ENCODE measurements around the gene SLC17A8. TPM values are rescaled to one million over a fixed set of nuclear protein-coding genes. Genes with fewer than 3 reads are reported as not detected.
A peak's percentile ranks its signal among the peaks of the same experiment; 100 is the strongest.
"Not testable (repeated sequence)": the region's sequence is repeated elsewhere in the genome, so short reads cannot be mapped to it uniquely, and the experiment has no call there.

Gene SLC17A8
- polyA plus RNA-seq, 1 donor from 2014 or later = not detected

- H3K27ac Mint-ChIP-seq, H3K4me1 Mint-ChIP-seq, H3K4me3 Mint-ChIP-seq, H3K27me3 Mint-ChIP-seq, H3K36me3 Mint-ChIP-seq: not testable (repeated sequence)
- peaks cover 2 to 16% (median 3%) of the 10 kb centered on the region in 3 donors for H3K9me3 Mint-ChIP-seq
Measured at GRCh38 chr12:100430251-100430650, 73.4 kb downstream of the SLC17A8 start.

- Mint-ChIP-seq H3K27ac (no peak overlapping the region), H3K36me3 (peaks cover 3% of the 10 kb centered on the region), H3K9me3 (peaks cover 0 to 8% (median 0%) of the 10 kb centered on the region in 3 donors), H3K27me3 (peaks cover 2% of the 10 kb centered on the region), H3K4me3 (no peak overlapping the region), H3K4me1 (peaks cover 0 to 2% (median 0%) of the 10 kb centered on the region in 3 donors)
Measured at GRCh38 chr12:100433701-100434100, 76.8 kb downstream of the SLC17A8 start.

- Mint-ChIP-seq H3K27ac (no peak overlapping the region), H3K4me3 (no peak overlapping the region), H3K36me3 (peaks cover 3% of the 10 kb centered on the region), H3K9me3 (peaks cover 0 to 5% (median 0%) of the 10 kb centered on the region in 3 donors), H3K4me1 (peaks cover 0 to 2% (median 0%) of the 10 kb centered on the region in 3 donors), H3K27me3 (peaks cover 2% of the 10 kb centered on the region)
Measured at GRCh38 chr12:100434177-100434576, 77.3 kb downstream of the SLC17A8 start.

- peaks cover 2% of the 10 kb centered on the region for H3K27me3 Mint-ChIP-seq
- H3K9me3 Mint-ChIP-seq = no peaks in the 10 kb centered on the region
- peaks cover 0 to 2% (median 0%) of the 10 kb centered on the region in 3 donors for H3K4me1 Mint-ChIP-seq
- H3K36me3 Mint-ChIP-seq = peaks cover 1% of the 10 kb centered on the region
- H3K27ac Mint-ChIP-seq = no peak overlapping the region
- H3K4me3 Mint-ChIP-seq = no peak overlapping the region
Measured at GRCh38 chr12:100435957-100436356, 79.1 kb downstream of the SLC17A8 start.

GRCh38 chr12:100437038-100437841, 80.4 kb downstream of the SLC17A8 start:
- Mint-ChIP-seq H3K36me3 (peaks cover 1% of the 10 kb centered on the region), H3K4me1 (peaks cover 0 to 2% (median 0%) of the 10 kb centered on the region in 3 donors), H3K4me3 (no peak overlapping the region), H3K9me3 (no peaks in the 10 kb centered on the region), H3K27ac (no peak overlapping the region), H3K27me3 (peaks cover 2% of the 10 kb centered on the region)

GRCh38 chr12:100439797-100440196, 82.9 kb downstream of the SLC17A8 start:
- Mint-ChIP-seq H3K4me1 (peaks cover 0 to 2% (median 0%) of the 10 kb centered on the region in 3 donors), H3K27me3 (peaks cover 2% of the 10 kb centered on the region), H3K4me3 (no peak overlapping the region), H3K36me3 (peaks cover 1% of the 10 kb centered on the region), H3K27ac (no peak overlapping the region), H3K9me3 (peaks cover 0 to 3% (median 0%) of the 10 kb centered on the region in 3 donors)

- H3K9me3 Mint-ChIP-seq = peaks cover 0 to 5% (median 3%) of the 10 kb centered on the region in 3 donors
- H3K4me1 Mint-ChIP-seq = no peaks in the 10 kb centered on the region
- peaks cover 7% of the 10 kb centered on the region for H3K27me3 Mint-ChIP-seq
- no peaks in the 10 kb centered on the region for H3K36me3 Mint-ChIP-seq
- no peak overlapping the region for H3K27ac Mint-ChIP-seq
- no peak overlapping the region for H3K4me3 Mint-ChIP-seq
Measured at GRCh38 chr12:100442403-100442802, 85.5 kb downstream of the SLC17A8 start.

- Mint-ChIP-seq H3K36me3 (no peaks in the 10 kb centered on the region), H3K4me3 (no peak overlapping the region), H3K27ac (no peak overlapping the region), H3K27me3 (peaks cover 7% of the 10 kb centered on the region), H3K4me1 (no peaks in the 10 kb centered on the region), H3K9me3 (peaks cover 0 to 5% (median 3%) of the 10 kb centered on the region in 3 donors)
Measured at GRCh38 chr12:100443434-100443833, 86.6 kb downstream of the SLC17A8 start.

GRCh38 chr12:100445081-100445481, 88.2 kb downstream of the SLC17A8 start:
- Mint-ChIP-seq H3K4me3 (no peak overlapping the region), H3K27ac (no peak overlapping the region), H3K27me3 (peaks cover 8% of the 10 kb centered on the region), H3K36me3 (no peaks in the 10 kb centered on the region), H3K9me3 (peaks cover 0 to 5% (median 3%) of the 10 kb centered on the region in 3 donors), H3K4me1 (no peaks in the 10 kb centered on the region)

GRCh38 chr12:100447381-100447780, 90.5 kb downstream of the SLC17A8 start:
- no peaks in the 10 kb centered on the region for H3K4me1 Mint-ChIP-seq
- peak overlapping the region in 1 of 3 donors; percentile 24 for H3K27ac Mint-ChIP-seq
- peaks cover 8% of the 10 kb centered on the region for H3K27me3 Mint-ChIP-seq
- no peak overlapping the region for H3K4me3 Mint-ChIP-seq
- H3K36me3 Mint-ChIP-seq = no peaks in the 10 kb centered on the region
- peaks cover 0 to 5% (median 3%) of the 10 kb centered on the region in 3 donors for H3K9me3 Mint-ChIP-seq

- peaks cover 0 to 5% (median 0%) of the 10 kb centered on the region in 3 donors for H3K9me3 Mint-ChIP-seq
- H3K27ac Mint-ChIP-seq = no peak overlapping the region
- H3K36me3 Mint-ChIP-seq = no peaks in the 10 kb centered on the region
- peaks cover 8% of the 10 kb centered on the region for H3K27me3 Mint-ChIP-seq
- no peaks in the 10 kb centered on the region for H3K4me1 Mint-ChIP-seq
- H3K4me3 Mint-ChIP-seq = no peak overlapping the region
Measured at GRCh38 chr12:100448656-100449055, 91.8 kb downstream of the SLC17A8 start.

- H3K27me3 Mint-ChIP-seq = peaks cover 3% of the 10 kb centered on the region
- no peak overlapping the region for H3K27ac Mint-ChIP-seq
- no peaks in the 10 kb centered on the region for H3K36me3 Mint-ChIP-seq
- peaks cover 0 to 2% (median 0%) of the 10 kb centered on the region in 3 donors for H3K9me3 Mint-ChIP-seq
- H3K4me3 Mint-ChIP-seq = no peak overlapping the region
- H3K4me1 Mint-ChIP-seq = no peaks in the 10 kb centered on the region
Measured at GRCh38 chr12:100450735-100451134, 93.9 kb downstream of the SLC17A8 start.

- Mint-ChIP-seq H3K36me3 (no peaks in the 10 kb centered on the region), H3K27me3 (peaks cover 2% of the 10 kb centered on the region), H3K27ac (no peak overlapping the region), H3K4me3 (no peak overlapping the region), H3K4me1 (no peaks in the 10 kb centered on the region), H3K9me3 (no peaks in the 10 kb centered on the region)
Measured at GRCh38 chr12:100453951-100454350, 97.1 kb downstream of the SLC17A8 start.

GRCh38 chr12:100455896-100456295, 99.0 kb downstream of the SLC17A8 start:
- H3K4me3 Mint-ChIP-seq = no peak overlapping the region
- no peaks in the 10 kb centered on the region for H3K27me3 Mint-ChIP-seq
- no peak overlapping the region for H3K27ac Mint-ChIP-seq
- H3K9me3 Mint-ChIP-seq = peaks cover 0 to 1% (median 0%) of the 10 kb centered on the region in 3 donors
- H3K36me3 Mint-ChIP-seq = no peaks in the 10 kb centered on the region
- no peaks in the 10 kb centered on the region for H3K4me1 Mint-ChIP-seq

- Mint-ChIP-seq H3K4me3 (no peak overlapping the region), H3K27me3 (peaks cover 3% of the 10 kb centered on the region), H3K4me1 (no peaks in the 10 kb centered on the region), H3K27ac (no peak overlapping the region), H3K36me3 (no peaks in the 10 kb centered on the region), H3K9me3 (peaks cover 0 to 1% (median 0%) of the 10 kb centered on the region in 3 donors)
Measured at GRCh38 chr12:100458191-100458590, 101.3 kb downstream of the SLC17A8 start.

- Mint-ChIP-seq H3K27me3 (peaks cover 3% of the 10 kb centered on the region), H3K36me3 (no peaks in the 10 kb centered on the region), H3K4me3 (no peak overlapping the region), H3K4me1 (no peaks in the 10 kb centered on the region), H3K9me3 (peaks cover 0 to 1% (median 0%) of the 10 kb centered on the region in 3 donors), H3K27ac (no peak overlapping the region)
Measured at GRCh38 chr12:100460702-100461101, 103.8 kb downstream of the SLC17A8 start.
